ENCODE data around the gene ADPRM.

Gene ADPRM

DNA sequence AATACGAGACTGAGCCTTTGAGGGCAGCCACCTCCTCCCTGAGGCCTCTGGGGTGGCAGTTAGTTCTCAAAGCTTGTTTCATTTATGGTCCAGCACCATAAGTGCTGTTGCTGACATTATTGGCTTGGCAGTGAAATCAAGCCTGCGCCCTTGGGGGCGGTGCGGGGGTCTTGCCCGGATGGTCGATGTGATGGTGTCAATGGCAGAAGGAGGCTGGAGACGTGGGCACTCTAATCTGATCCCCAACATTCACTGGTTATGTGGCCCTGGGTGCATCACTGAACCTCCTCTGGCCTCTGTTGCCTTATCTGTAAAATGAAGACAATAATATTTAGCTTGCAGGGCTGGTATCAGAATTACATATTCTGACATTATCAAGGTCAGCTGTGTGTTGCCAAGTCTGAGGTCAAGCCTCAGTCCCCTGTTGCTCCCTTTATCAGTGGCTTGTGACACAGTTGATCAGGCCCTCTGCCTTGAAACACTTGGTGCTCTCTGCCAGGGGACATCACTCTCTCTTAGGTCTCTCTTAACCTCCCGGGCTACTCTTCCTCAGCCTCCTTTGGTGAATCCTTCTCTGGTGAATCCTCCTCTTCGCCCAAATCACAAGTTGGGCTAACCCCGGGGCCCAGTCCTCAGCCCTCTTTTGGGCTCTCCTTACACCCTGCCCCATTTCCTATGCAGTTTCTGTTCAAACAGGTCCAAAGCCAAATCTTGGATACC lies 44.2 kb downstream of the ADPRM start:
- no peak for DNase-seq (ENCODE audit: low read depth)

GRCh38 chr17:10742431-10742830 lies 45.0 kb downstream of the ADPRM start:
- DNase-seq (ENCODE audit: low read depth), result no peak

DNA sequence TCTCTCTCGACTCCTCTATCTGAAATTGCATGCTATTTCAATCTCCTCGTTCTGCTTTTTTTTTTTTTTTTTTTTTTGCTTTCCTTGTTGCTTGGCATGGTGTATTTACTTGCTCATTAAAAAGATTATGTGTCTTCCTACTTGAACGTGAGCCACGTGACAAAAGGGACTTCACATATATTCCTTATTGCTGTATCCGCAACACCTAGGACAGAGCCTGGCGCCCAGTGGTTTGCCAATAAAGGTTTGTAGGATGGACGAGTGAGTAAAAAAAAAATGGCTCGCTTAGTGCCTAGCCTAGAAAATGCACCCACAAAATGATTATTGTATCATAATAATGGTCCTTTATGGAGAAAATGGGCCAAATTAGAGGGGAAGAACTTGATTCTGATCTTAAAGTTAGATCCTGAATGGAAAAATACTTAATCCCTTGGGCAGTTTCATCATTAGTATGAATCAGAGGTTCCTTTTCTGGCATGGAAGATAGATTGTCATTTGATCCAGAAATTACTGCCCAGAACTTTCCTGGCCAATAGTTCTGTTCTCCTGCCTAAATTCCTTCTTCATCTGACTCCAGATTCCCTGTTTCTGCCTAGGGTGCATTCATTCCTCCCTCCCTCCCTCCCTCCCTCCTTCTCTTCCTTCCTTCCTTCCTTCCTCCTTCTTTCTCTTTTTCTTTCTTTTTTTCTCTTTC lies 46.1 kb downstream of the ADPRM start:
- DNase-seq (ENCODE audit: low read depth), result peak; percentile 37

DNA sequence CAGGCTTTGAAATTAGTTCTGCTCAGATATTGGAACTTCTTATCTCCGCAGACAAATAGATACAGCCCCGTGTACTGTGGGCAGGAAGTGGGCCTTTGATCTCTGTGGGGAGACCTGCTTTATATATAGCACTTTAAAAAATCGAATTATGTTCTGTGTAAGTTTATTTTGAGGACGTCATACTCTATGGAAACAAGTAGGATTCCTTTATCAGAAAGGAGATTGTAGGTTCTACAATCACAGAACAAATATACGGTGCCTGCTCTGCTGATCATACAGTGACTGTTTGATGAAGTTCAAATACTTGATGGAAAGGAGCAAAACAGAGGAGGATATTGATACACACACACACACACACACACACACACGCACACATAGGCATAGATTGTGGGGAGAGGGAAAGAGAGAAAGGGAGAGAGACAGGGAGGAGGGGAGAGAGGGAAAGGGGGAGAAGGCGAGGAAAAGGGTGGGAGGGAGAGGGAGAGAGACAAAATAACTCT lies 47.2 kb downstream of the ADPRM start:
- DNase-seq (ENCODE audit: low read depth), result no peak

GRCh38 chr17:10745231-10745630 lies 47.8 kb downstream of the ADPRM start:
- peak; percentile 68 for DNase-seq (ENCODE audit: low read depth)

DNA sequence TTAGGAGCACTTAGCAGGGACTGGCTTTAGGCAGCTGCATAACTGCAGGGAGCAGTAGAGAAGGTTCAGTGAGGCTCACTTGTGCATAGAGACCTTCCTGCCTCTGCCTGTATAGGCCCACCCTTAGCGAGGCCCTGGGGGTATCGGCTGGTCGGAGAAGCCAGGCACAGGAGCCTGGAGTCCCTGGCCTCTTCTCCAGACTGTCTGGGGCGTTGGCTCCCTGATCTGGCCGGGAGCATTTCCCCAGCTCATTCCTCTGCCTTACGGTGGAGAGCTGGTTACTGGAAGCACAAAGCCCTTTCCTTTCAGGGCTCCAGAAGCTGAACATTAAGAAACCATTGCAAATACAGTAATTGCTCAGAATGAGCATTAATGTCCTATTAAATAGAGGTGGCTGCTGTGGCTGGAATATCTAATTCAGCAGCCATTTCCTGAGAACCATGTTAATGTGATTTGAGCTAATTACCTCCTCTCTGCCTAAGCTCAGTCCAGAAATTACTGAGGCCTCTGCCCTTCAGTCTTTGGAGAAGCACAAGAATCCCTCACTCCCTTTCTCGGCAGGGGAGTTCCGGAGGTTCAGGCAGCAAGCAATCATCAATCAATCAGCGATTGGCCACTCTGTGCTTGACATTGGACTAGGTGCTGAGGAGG lies 51.3 kb downstream of the ADPRM start:
- no peak for DNase-seq (ENCODE audit: low read depth)

- DNase-seq (ENCODE audit: low read depth), result no peak
Measured at GRCh38 chr17:10750210-10750609, 52.8 kb downstream of the ADPRM start.

GRCh38 chr17:10751563-10751962 lies 54.2 kb downstream of the ADPRM start:
- no peak for DNase-seq (ENCODE audit: low read depth)

DNA sequence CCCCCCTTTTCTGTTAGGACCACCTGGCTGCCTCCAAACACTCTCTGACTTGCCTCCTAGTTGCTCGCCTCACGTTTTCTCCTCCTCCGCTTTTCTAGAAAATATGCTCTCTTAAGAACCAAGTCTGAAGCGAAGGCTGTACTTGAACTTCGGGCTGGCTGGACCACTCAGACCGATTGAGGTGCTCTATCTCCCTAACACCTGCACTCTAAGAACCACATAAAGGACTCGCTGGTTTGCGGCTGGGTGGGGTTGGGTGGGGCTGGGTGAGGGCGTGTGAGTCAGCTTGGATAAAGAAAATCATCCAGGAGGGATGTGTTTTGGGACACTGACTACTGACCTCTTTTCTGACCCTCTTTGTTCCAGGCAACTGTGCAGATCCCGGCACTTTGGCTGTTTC lies 55.3 kb downstream of the ADPRM start:
- DNase-seq (ENCODE audit: low read depth), result no peak

GRCh38 chr17:10754109-10754508 lies 56.7 kb downstream of the ADPRM start:
- DNase-seq (ENCODE audit: low read depth), result no peak

GRCh38 chr17:10754861-10755591 lies 57.6 kb downstream of the ADPRM start:
- no peak for DNase-seq (ENCODE audit: low read depth)

GRCh38 chr17:10755592-10756127 lies 58.3 kb downstream of the ADPRM start:
- DNase-seq (ENCODE audit: low read depth), result no peak

DNA sequence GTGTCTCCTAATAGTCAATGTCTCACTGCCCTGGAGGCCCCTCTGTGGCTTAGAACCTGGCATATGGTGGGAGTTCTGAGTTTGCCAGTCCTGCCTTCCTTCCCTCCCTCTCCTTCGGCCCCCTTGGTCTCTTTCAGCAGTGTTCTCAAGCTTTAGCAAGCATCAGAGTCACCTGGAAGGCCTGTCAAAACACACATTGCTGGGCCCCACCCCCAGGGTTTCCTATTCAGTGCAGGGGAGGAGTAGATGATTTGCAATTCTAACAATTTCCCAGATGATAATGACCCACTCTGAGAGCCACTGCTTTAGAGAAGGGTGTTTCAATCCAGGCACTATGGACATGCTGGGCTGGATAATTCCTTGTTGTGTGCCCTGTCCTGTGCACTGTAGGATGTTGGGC lies 58.8 kb downstream of the ADPRM start:
- DNase-seq (ENCODE audit: low read depth), result no peak

DNA sequence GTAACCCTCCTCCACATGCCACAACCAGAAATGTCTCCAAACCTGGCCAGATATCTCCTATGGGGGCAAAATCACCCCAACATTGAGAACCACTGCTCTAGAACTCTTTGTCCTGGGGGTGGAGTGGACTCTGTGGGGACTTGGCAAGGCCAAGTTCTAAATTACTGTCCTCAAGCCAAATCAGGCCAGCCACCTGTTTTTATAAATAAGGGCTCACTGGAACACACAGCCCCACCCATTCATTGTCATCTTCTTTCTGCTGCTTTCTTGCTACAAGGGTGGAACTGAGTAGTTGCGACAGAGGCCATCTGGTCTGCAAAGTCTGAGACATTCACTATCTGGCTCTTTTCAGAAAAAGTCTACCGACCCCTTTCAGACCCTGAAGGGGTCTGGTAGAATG lies 59.2 kb downstream of the ADPRM start:
- DNase-seq (ENCODE audit: low read depth), result no peak

DNA sequence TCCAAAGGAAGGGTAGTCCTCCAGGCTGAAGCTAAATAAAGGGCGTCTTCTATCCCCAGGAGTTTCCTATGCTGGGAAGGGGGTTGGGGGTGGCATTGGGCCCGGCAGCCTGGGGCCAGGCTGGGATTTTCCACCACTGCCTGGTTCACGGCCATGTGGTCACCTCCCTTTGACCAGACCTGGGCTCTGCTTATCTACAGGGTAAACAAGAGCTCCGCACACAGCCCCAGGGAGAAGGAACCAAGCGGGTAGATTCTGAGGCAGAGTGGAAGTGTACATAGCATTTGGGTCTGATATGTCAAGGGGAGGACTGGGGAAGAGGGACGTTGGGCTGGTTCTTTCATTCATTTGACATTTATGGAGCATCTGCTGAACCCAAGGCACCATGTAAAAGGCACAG lies 59.7 kb downstream of the ADPRM start:
- DNase-seq (ENCODE audit: low read depth), result no peak

DNA sequence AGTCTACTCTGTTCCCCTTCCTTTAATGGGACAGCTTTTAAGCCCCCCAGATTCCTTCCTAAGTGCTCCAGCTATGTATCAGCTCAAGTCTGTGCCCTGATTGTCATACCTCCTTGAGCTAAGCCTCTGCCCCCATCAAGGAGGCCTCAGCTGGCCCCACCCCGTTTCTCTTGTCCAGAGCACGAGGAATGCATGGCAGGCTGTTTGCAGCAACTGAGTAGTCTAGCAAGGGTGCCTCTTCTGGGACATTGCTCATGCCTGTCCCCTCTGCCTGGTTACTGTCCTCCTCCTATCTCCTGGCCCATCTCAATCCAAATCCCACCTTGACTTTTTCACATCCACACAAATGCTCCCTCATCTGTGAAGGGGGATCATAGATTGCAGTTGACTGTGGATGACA lies 60.3 kb downstream of the ADPRM start:
- no peak for DNase-seq (ENCODE audit: low read depth)

GRCh38 chr17:10758062-10758461 lies 60.7 kb downstream of the ADPRM start:
- DNase-seq (ENCODE audit: low read depth), result no peak
